ENCODE data around the gene CD247. TPM values are rescaled to one million over a fixed set of nuclear protein-coding genes. Genes with fewer than 3 reads are reported as not detected.

CD247 gene
- total RNA-seq, 2 donors from 2014 or later: 0.96 TPM; not detected in 1

DNA sequence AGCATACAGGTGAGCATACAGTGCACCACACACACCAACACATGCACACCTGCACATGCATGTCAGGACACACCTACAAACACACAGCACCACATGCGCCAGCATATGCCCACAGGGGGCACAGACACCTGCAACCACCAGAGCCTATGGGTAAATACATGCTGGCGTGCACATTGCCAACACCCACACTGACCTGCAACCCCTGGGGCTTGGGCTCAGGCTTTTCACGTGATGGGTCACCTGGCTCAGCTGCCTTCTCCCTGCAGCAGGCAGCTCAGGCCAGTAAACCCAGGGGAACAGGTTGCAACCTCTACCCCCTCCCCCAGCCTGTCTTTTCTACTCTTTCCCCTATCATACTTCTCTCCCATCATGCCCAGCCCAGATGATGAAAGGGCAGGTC lies 8.1 kb downstream of the CD247 start:
- DNase-seq (ENCODE audit: low spot score): no peak
- no peaks in the 10 kb centered on the region for H3K9me3 ChIP-seq
- TF ChIP-seq POLR2AphosphoS5 (IDR thresholded peaks at IDR 0.05): no peak
- TF ChIP-seq POLR2A (IDR thresholded peaks at IDR 0.05): no peak
- TF ChIP-seq, protein P1, sequence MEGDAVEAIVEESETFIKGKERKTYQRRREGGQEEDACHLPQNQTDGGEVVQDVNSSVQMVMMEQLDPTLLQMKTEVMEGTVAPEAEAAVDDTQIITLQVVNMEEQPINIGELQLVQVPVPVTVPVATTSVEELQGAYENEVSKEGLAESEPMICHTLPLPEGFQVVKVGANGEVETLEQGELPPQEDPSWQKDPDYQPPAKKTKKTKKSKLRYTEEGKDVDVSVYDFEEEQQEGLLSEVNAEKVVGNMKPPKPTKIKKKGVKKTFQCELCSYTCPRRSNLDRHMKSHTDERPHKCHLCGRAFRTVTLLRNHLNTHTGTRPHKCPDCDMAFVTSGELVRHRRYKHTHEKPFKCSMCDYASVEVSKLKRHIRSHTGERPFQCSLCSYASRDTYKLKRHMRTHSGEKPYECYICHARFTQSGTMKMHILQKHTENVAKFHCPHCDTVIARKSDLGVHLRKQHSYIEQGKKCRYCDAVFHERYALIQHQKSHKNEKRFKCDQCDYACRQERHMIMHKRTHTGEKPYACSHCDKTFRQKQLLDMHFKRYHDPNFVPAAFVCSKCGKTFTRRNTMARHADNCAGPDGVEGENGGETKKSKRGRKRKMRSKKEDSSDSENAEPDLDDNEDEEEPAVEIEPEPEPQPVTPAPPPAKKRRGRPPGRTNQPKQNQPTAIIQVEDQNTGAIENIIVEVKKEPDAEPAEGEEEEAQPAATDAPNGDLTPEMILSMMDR (IDR thresholded peaks at IDR 0.05): no peak
- no peak overlapping the region for H3K4me3 ChIP-seq
- intact Hi-C loops (cut with DNase I): no loop called here
- no peaks in the 10 kb centered on the region for H3K4me1 ChIP-seq (replicated peaks)
- no peaks in the 10 kb centered on the region for H3K36me3 ChIP-seq
- 90% methylated on average over 3 of the region's 3 CpGs for whole genome bisulfite sequencing
- H3K27ac ChIP-seq: no peak overlapping the region
- H3K27me3 ChIP-seq (replicated peaks; ENCODE audit: insufficient read depth): no peaks in the 10 kb centered on the region

- Histone ChIP-seq H3K4me3 (no peak overlapping the region), H3K27me3 (replicated peaks; ENCODE audit: insufficient read depth) (no peaks in the 10 kb centered on the region), H3K36me3 (no peaks in the 10 kb centered on the region), H3K4me1 (replicated peaks) (no peaks in the 10 kb centered on the region), H3K9me3 (no peaks in the 10 kb centered on the region), H3K27ac (no peak overlapping the region)
- no peak for TF ChIP-seq POLR2A (IDR thresholded peaks at IDR 0.05)
- TF ChIP-seq, protein P1 (IDR thresholded peaks at IDR 0.05): no peak
- no peak for TF ChIP-seq POLR2AphosphoS5 (IDR thresholded peaks at IDR 0.05)
- WGBS: 81% methylated on average over 8 of the region's 8 CpGs
- intact Hi-C loops (cut with DNase I): no loop called here
- DNase-seq (ENCODE audit: low spot score): no peak
Observed at GRCh38 chr1:167509587-167509986, 8.7 kb downstream of the CD247 start.

- Histone ChIP-seq H3K36me3 (no peaks in the 10 kb centered on the region), H3K9me3 (no peaks in the 10 kb centered on the region), H3K27ac (no peak overlapping the region), H3K4me3 (no peak overlapping the region), H3K27me3 (replicated peaks; ENCODE audit: insufficient read depth) (no peaks in the 10 kb centered on the region), H3K4me1 (replicated peaks) (no peaks in the 10 kb centered on the region)
- DNase-seq (ENCODE audit: low spot score): no peak
- intact Hi-C loops (cut with DNase I): no loop called here
- TF ChIP-seq POLR2AphosphoS5 (IDR thresholded peaks at IDR 0.05) (no peak), POLR2A (IDR thresholded peaks at IDR 0.05) (no peak)
- TF ChIP-seq, protein P1 (IDR thresholded peaks at IDR 0.05): no peak
- 86% methylated on average over 3 of the region's 3 CpGs for WGBS
Observed at GRCh38 chr1:167507719-167508118, 10.6 kb downstream of the CD247 start.

- DNase-seq (ENCODE audit: low spot score): no peak
- no peak overlapping the region for H3K4me3 ChIP-seq
- intact Hi-C loops (cut with DNase I): no loop called here
- no peaks in the 10 kb centered on the region for H3K36me3 ChIP-seq
- H3K27me3 ChIP-seq (replicated peaks; ENCODE audit: insufficient read depth): peaks cover 2% of the 10 kb centered on the region
- TF ChIP-seq POLR2A (IDR thresholded peaks at IDR 0.05) (no peak), POLR2AphosphoS5 (IDR thresholded peaks at IDR 0.05) (no peak)
- TF ChIP-seq, protein P1 (IDR thresholded peaks at IDR 0.05): no peak
- no peaks in the 10 kb centered on the region for H3K4me1 ChIP-seq (replicated peaks)
- no peak overlapping the region for H3K27ac ChIP-seq
- WGBS: 61% methylated on average over 3 of the region's 3 CpGs
- no peaks in the 10 kb centered on the region for H3K9me3 ChIP-seq
Observed at GRCh38 chr1:167504467-167504827, 13.9 kb downstream of the CD247 start.

GRCh38 chr1:167503626-167504466 lies 14.5 kb downstream of the CD247 start:
- WGBS: 48% methylated on average over 14 of the region's 14 CpGs
- TF ChIP-seq POLR2AphosphoS5 (IDR thresholded peaks at IDR 0.05) (no peak), POLR2A (IDR thresholded peaks at IDR 0.05) (no peak)
- TF ChIP-seq, protein P1 (IDR thresholded peaks at IDR 0.05): no peak
- Histone ChIP-seq H3K36me3 (no peaks in the 10 kb centered on the region), H3K27ac (no peak overlapping the region), H3K4me3 (no peak overlapping the region), H3K4me1 (replicated peaks) (no peaks in the 10 kb centered on the region), H3K27me3 (replicated peaks; ENCODE audit: insufficient read depth) (peaks cover 2% of the 10 kb centered on the region), H3K9me3 (no peaks in the 10 kb centered on the region)
- intact Hi-C loops (cut with DNase I): no loop called here
- no peak for DNase-seq (ENCODE audit: low spot score)

All from prostate gland (tissue), 2 donors.